GM12878 (cell line): Measurements from ENCODE around the gene S100A14. TPM values are rescaled to one million over a fixed set of nuclear protein-coding genes. Genes with fewer than 3 reads are reported as not detected.

Experiments used
- ATAC-seq: fragments of 200-7000 bp; cut with Tn5 transposase; 3 replicates; pipeline ENCODE4 v1.9.1; 2020; ENCODE audit warnings: mild to moderate bottlenecking, moderate library complexity
- BruUV-seq: library from RNA; stranded (reverse); fragments of 400-500 nt; replicated peaks from 2 replicates; lab custom pipeline; 2021; lab: Mats Ljungman, UMichigan
- CTCF ChIA-PET: fragments of 300-600 bp; sonication (Branson Sonifier 250); formaldehyde crosslinking; extraction: SDS; loops from one replicate; lab custom pipeline; 2021; ENCODE audit warnings: inconsistent platforms; lab: Yijun Ruan, JAX
- POLR2A ChIA-PET: fragments of 350-600 bp; formaldehyde crosslinking; extraction: SDS; loops from one replicate; lab custom pipeline; 2021; ENCODE audit warnings: inconsistent platforms; lab: Charles Lee
- RAD21 ChIA-PET: fragments of 300-600 bp; sonication (Branson Sonifier 250); formaldehyde crosslinking; loops from one replicate; lab custom pipeline; 2023; ENCODE audit warnings: antibody characterized with exemption; ENCODE audit not compliant: unreplicated experiment; lab: Charles Lee
- SMC1A ChIA-PET: fragments of 300-600 bp; sonication (Branson Sonifier 250); formaldehyde crosslinking; loops from one replicate; lab custom pipeline; 2023; ENCODE audit not compliant: unreplicated experiment, uncharacterized antibody; lab: Charles Lee
- DNase-seq: peaks from one replicate; pipeline ENCODE4 v3.0.0-alpha.2; 2011; ENCODE audit warnings: low read depth, low spot score
- FAIRE-seq: peaks from 3 replicates; lab custom pipeline; 2011; peaks lifted over from hg19 to GRCh38; lab: Jason Lieb, UNC
- H2AFZ ChIP-seq: 2 replicates; pipeline ENCODE4 v1.6.0; 2011; ENCODE audit warnings: low read depth, low read length, control low read depth; ENCODE audit not compliant: control insufficient read depth
- H3K27ac ChIP-seq: 2 replicates; pipeline ENCODE4 v1.5.1; 2011; ENCODE audit warnings: control low read depth; ENCODE audit not compliant: control insufficient read depth, insufficient read depth
- H3K27me3 ChIP-seq, 2 experiments: replicated peaks in 1 of 2; 2 replicates each; pipeline versions ENCODE4 v1.6.0 to v1.6.1; 2011; ENCODE audit warnings: low read length in 1 of 2; ENCODE audit not compliant: control insufficient read depth in 2 of 2, insufficient read depth in 2 of 2
- H3K36me3 ChIP-seq, 2 experiments: 2 replicates each; pipeline ENCODE4 v1.5.1; 2011; ENCODE audit warnings: low read length in 1 of 2; ENCODE audit not compliant: control insufficient read depth in 2 of 2, insufficient read depth in 2 of 2
- H3K4me1 ChIP-seq: 2 replicates; pipeline ENCODE4 v1.6.1; 2011; ENCODE audit warnings: mild to moderate bottlenecking, low read length, moderate library complexity, mixed read lengths; ENCODE audit not compliant: control insufficient read depth, insufficient read depth
- H3K4me2 ChIP-seq: 2 replicates; pipeline ENCODE4 v1.6.0; 2011; ENCODE audit warnings: control low read depth; ENCODE audit not compliant: control insufficient read depth, insufficient read depth
- H3K4me3 ChIP-seq: fragments of 200-600 bp; sonication (generic); 2 replicates; pipeline ENCODE4 v1.5.1; 2016
- H3K79me2 ChIP-seq: 2 replicates; pipeline ENCODE4 v1.6.0; 2011; ENCODE audit warnings: low read length; ENCODE audit not compliant: control insufficient read depth, insufficient read depth
- H3K9ac ChIP-seq: 2 replicates; pipeline ENCODE4 v1.8.0; 2011; ENCODE audit warnings: low read length, control low read depth, mixed read lengths; ENCODE audit not compliant: control insufficient read depth, insufficient read depth
- H3K9me3 ChIP-seq: replicated peaks from 3 replicates; pipeline ENCODE4 v1.5.1; 2011; ENCODE audit warnings: mild to moderate bottlenecking, low read length; ENCODE audit not compliant: control insufficient read depth, insufficient read depth
- H4K20me1 ChIP-seq: 2 replicates; pipeline ENCODE4 v1.6.0; 2011; ENCODE audit not compliant: control insufficient read depth, insufficient read depth
- ATF7 ChIP-seq: fragments of 450-650 bp; IDR thresholded peaks from 2 replicates; pipeline ENCODE4 v1.6.1; 2016; ENCODE audit warnings: low read depth, mild to moderate bottlenecking
- CHD2 ChIP-seq: IDR thresholded peaks from 2 replicates; pipeline ENCODE4 v1.6.1; 2011; ENCODE audit warnings: low read depth, low read length, improper control_type of control experiment, borderline replicate concordance
- DPF2 ChIP-seq: fragments of 450-650 bp; IDR thresholded peaks from 2 replicates; pipeline ENCODE4 v1.6.1; 2017; ENCODE audit warnings: mild to moderate bottlenecking
- IRF3 ChIP-seq: fragments of 450-650 bp; IDR thresholded peaks from 2 replicates; pipeline ENCODE4 v1.6.1; 2014; ENCODE audit warnings: mild to moderate bottlenecking
- NFYB ChIP-seq: IDR thresholded peaks from 2 replicates; pipeline ENCODE4 v1.6.1; 2011; ENCODE audit warnings: low read depth, mild to moderate bottlenecking, low read length, improper control_type of control experiment, moderate library complexity; ENCODE audit not compliant: insufficient read depth
- PAX8 ChIP-seq: fragments of 450-650 bp; IDR thresholded peaks from 2 replicates; pipeline ENCODE4 v1.6.1; 2017; ENCODE audit warnings: mild to moderate bottlenecking, moderate library complexity
- SPI1 ChIP-seq: IDR thresholded peaks from 2 replicates; pipeline ENCODE4 v1.6.1; 2011; ENCODE audit warnings: low read depth, mild to moderate bottlenecking, low read length, moderate library complexity, borderline replicate concordance; ENCODE audit not compliant: insufficient read depth
- TAF1 ChIP-seq: IDR thresholded peaks from 2 replicates; pipeline ENCODE4 v1.6.1; 2011; ENCODE audit warnings: mild to moderate bottlenecking, low read depth, low read length, borderline replicate concordance
- WGBS: methylation state at CpG from one replicate; pipeline ENCODE4 v1.1.6; 2016; ENCODE audit warnings: low lambda C conversion rate; ENCODE audit not compliant: insufficient replicate concordance, insufficient coverage; ENCODE audit errors: missing lambda C conversion rate; 5-methylcytosine and 5-hydroxymethylcytosine counted together
- in situ Hi-C: fragments of 300-500 bp; cut with MboI; formaldehyde crosslinking; loops from 9 replicates; pipeline ENCODE4 v1.14.3; 2018; ENCODE audit warnings: mixed read lengths
- intact Hi-C: fragments of 100-400 bp; cut with micrococcal nuclease; formaldehyde crosslinking; loops from one replicate; pipeline ENCODE4 v1.14.2; 2022; ENCODE audit not compliant: unreplicated experiment
- polyA plus RNA-seq, 11 experiments: library from polyadenylated mRNA; depleted of rRNA in 4 of 11; unstranded in 6 of 11; stranded (reverse) in 5 of 11; fragments of >200 nt; fragmentation: Nextera tagmentation in 4 of 11; fragmentation: Illumina TruSeq in 1 of 11; extraction: Ambion mirVana in 4 of 11; extraction: Trizol in 1 of 11; gene quantifications; 1 replicate in 1 of 11; 2 replicates in 10 of 11; pipeline versions ENCODE4 v1.2.1 to v1.2.3, GENCODE V29; 2011 to 2016; ENCODE audit warnings: inconsistent platforms in 2 of 11, missing spikeins in 2 of 11, low read depth in 1 of 11
- total RNA-seq, 4 experiments: library from RNA; depleted of rRNA in 3 of 4; stranded (reverse); fragments of >200 nt in 3 of 4; fragmentation: Illumina TruSeq in 1 of 4; extraction: Trizol in 1 of 4; gene quantifications; 2 replicates each; pipeline versions ENCODE4 v1.2.1 to v1.2.3, GENCODE V29; 2013 to 2021

The S100A14 gene
- total and polyA plus RNA-seq, 10 of the 15 experiments (the other 5 are each of a cell fraction or from before 2014, with no cell fraction given) = 0.20 to 0.77 (median 0.45) TPM; not detected in 4

GRCh38 chr1:153628638-153629342, 12.7 kb upstream of the S100A14 start:
- Histone ChIP-seq H3K9ac (no peak overlapping the region), H3K4me3 (no peak overlapping the region), H2AFZ (no peak overlapping the region), H3K9me3 (no peaks in the 10 kb centered on the region), H3K4me2 (no peak overlapping the region), H3K27ac (no peak overlapping the region), H3K27me3 (no peaks in the 10 kb centered on the region), H3K4me1 (peaks cover 14% of the 10 kb centered on the region), H3K36me3 (no peaks in the 10 kb centered on the region), H4K20me1 (no peaks in the 10 kb centered on the region), H3K79me2 (no peaks in the 10 kb centered on the region)
- intact Hi-C loops = no loop called here
- no peak for FAIRE-seq
- 16% methylated on average over 6 of the region's 6 CpGs for WGBS
- ChIA-PET POLR2A (interaction anchor here (0.6 to 0.8 kb wide), 2 partner anchors 15 to 299 kb away, joined by 3 to 5 read pairs; no protein-coding TSS in a partner anchor), CTCF (interaction anchor here (0.6 to 5.2 kb wide), 7 partner anchors 9 to 317 kb away, joined by 3 to 66 read pairs (median 11); partner anchors contain the start of genes S100A14 and S100A16), SMC1A (interaction anchor here (1.3 to 4.9 kb wide), 6 partner anchors 11 to 59 kb away, joined by 3 to 31 read pairs (median 6); partner anchors contain the start of genes ILF2 and S100A14), RAD21 (interaction anchor here (2.0 to 3.7 kb wide), 2 partner anchors 9 to 56 kb away, joined by 6 to 25 read pairs; no protein-coding TSS in a partner anchor)
- DNase-seq = no peak
- TF ChIP-seq TAF1 (no peak), DPF2 (no peak), ATF7 (no peak), CHD2 (no peak), NFYB (no peak), SPI1 (no peak), IRF3 (no peak), PAX8 (no peak)
- in situ Hi-C loops = no loop called here
- no TSS peak for BruUV-seq
- no peak for ATAC-seq
